NCI-H1105 (cell line): Measurements from ENCODE around the gene TPRN.

Source experiments
- DNase-seq: peaks from one replicate; lab custom pipeline; 2025; lab: John Stamatoyannopoulos, UW

TPRN gene

DNA sequence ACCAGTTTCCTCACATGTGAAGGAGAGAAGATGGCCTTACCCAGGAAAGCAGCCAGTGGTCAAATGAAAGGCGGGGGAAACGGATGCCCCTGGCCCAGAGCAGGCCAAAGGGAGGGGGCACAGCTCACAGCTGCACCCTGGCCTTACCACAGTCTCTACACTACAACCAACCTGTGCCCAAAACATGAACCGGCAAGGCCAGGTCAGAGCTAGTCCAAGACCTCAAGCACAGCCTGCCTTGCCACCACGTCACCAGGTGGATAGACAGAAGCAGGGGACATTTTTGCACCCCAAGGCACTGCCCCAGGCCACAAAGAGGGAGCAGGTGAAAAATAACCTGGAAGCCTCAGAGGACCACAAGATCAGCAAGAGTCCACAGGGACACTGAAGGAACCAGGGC lies 57.1 kb downstream of the TPRN start:
- DNase-seq = no peak

DNA sequence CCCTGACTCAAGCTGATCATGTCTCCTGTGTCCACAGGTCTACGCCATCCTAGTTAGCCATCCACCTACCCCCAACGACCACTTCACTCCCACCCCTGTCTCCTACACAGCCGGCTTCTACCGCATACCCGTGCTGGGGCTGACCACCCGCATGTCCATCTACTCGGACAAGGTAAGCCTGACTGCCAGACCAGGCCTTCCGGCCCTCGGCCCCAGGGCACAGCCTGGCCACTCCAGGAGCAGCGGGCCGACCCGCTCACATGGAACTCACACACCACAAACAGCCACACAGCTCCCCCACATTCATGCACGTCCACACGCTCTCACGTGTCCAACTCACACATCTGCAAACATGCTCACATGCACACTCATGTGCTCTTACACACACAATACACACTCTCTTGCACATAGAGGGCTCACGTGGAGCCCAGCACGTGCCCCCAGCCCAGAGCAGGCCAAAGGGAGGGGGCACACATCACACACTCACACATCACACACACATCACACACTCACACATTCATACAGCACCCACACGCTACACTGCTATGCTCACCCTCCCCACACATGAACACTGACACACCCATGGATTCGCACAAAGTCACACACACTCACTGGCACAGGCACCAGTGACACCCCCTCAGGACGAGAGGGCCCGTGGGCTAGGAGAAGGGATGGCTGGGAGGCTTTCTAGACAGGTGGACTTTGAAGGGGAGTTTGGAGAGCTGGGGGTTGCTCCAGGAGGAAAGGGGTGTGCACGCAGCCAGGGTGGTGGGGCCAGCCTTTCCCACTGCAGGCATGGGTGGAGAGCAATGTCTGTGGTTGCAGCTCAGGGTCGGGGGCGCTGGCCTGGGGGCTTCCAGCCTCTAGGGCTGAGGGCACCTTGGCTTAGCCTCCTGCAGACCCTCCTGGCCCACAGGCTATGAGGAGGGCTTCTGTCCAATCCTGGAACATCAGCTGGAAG lies 58.3 kb downstream of the TPRN start:
- no peak for DNase-seq
